Stomach smooth muscle (tissue), 2 donors: ENCODE measurements around the gene CA9.

Source experiments
- H3K27ac ChIP-seq: one replicate; pipeline ENCODE4 v1.7.0; 2013; ENCODE audit warnings: mild to moderate bottlenecking, low read length, inconsistent platforms
- H3K27me3 ChIP-seq, 2 donors: one replicate each; pipeline ENCODE4 v1.7.0; 2013; ENCODE audit warnings: low read length in 2 of 2; ENCODE audit not compliant: insufficient read depth in 2 of 2, control insufficient read depth in 1 of 2
- H3K36me3 ChIP-seq, 2 donors: one replicate each; pipeline ENCODE4 v1.7.0; 2013; ENCODE audit warnings: low read length in 2 of 2; ENCODE audit not compliant: control insufficient read depth in 2 of 2, insufficient read depth in 2 of 2
- H3K4me1 ChIP-seq: one replicate; pipeline ENCODE4 v1.7.0; 2013; ENCODE audit warnings: low read length; ENCODE audit not compliant: control insufficient read depth, insufficient read depth
- H3K4me3 ChIP-seq, 2 donors: one replicate each; pipeline ENCODE4 v1.7.0; 2013; ENCODE audit warnings: low read length in 2 of 2
- H3K9ac ChIP-seq, 2 donors: one replicate each; pipeline ENCODE4 v1.7.0; 2013; ENCODE audit warnings: low read length in 2 of 2, mild to moderate bottlenecking in 1 of 2
- H3K9me3 ChIP-seq, 2 donors: one replicate each; pipeline ENCODE4 v1.7.0; 2013; ENCODE audit warnings: low read length in 2 of 2; ENCODE audit not compliant: control insufficient read depth in 2 of 2
- donor health status: healthy.
- donor health status: Pancreatic carcinoma.

Gene CA9

GRCh38 chr9:35686222-35687203 is 12.8 kb downstream of the CA9 start:
- Histone ChIP-seq H3K27me3 (no peaks in the 10 kb centered on the region), H3K4me3 (peak overlapping the region; percentile 92 to 95), H3K9ac (peak overlapping the region; percentile 99), H3K4me1 (peaks cover 53% of the 10 kb centered on the region), H3K27ac (peak overlapping the region; percentile 100), H3K36me3 (peaks cover 57 to 67% of the 10 kb centered on the region in 2 donors), H3K9me3 (no peaks in the 10 kb centered on the region)

GRCh38 chr9:35687306-35687705 is 13.6 kb downstream of the CA9 start:
- Histone ChIP-seq H3K9ac (peak overlapping the region; percentile 99), H3K4me3 (peak overlapping the region; percentile 92 to 95), H3K9me3 (no peaks in the 10 kb centered on the region), H3K36me3 (peaks cover 50 to 61% of the 10 kb centered on the region in 2 donors), H3K4me1 (peaks cover 52% of the 10 kb centered on the region), H3K27ac (peak overlapping the region; percentile 100), H3K27me3 (no peaks in the 10 kb centered on the region)

- peak overlapping the region; percentile 99 for H3K9ac ChIP-seq
- H3K9me3 ChIP-seq: no peaks in the 10 kb centered on the region
- peak overlapping the region; percentile 92 to 95 for H3K4me3 ChIP-seq
- no peaks in the 10 kb centered on the region for H3K27me3 ChIP-seq
- peaks cover 42 to 54% of the 10 kb centered on the region in 2 donors for H3K36me3 ChIP-seq
- peak overlapping the region; percentile 100 for H3K27ac ChIP-seq
- H3K4me1 ChIP-seq: peaks cover 44% of the 10 kb centered on the region
Measured at GRCh38 chr9:35687972-35688557, 14.3 kb downstream of the CA9 start.

GRCh38 chr9:35688558-35689541 is 15.1 kb downstream of the CA9 start:
- Histone ChIP-seq H3K27ac (peak overlapping the region; percentile 100), H3K4me1 (peaks cover 36% of the 10 kb centered on the region), H3K27me3 (no peaks in the 10 kb centered on the region)

DNA sequence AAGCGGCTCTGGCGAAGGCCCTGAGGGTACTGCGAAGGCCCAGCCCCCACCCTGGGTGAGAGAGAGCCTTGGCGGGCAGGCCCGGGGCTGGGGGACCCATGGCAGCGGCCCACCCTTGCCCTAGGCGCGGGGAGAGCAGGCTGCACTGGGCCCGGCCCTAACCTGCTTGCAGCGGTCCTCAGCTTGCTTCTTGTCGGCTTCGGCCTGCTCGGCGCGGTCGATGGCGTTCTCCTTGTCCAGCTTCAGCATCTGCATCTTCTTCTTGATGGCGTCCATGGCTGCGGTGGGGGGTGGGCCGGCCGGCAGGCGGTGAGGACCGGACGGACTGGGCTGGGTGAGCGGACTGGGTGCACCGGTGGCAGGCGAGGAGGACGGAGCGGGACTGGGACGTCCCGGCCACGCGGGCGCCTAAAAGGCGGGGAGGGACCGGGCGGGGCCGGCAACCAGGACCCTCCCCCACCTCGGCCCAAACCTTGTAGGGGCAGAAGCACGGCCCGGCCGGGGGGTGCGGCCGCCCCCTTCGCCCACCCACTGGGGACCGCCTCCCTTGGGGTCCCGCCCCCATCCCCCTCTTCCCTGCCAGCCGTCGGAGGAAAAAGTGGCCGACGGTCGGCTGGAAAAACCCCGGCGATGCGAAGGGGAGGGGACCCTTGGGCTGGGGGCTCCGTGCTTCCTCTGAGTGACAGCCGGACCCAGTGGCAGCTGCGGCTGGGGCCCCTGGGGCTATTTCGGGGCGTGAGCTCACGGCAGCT is 16.0 kb downstream of the CA9 start, which contains the start of gene TPM2:
TPM2 (minus strand) TSS at position 384 of the 752 bp plus-strand sequence; CDS start at position 276, 108 bp downstream.
- Histone ChIP-seq H3K9ac (peak within 1 kb of the TSS; percentile 99), H3K4me1 (peaks cover 29% of the 10 kb centered on the region), H3K4me3 (peak within 1 kb of the TSS; percentile 92 to 95), H3K27me3 (no peaks in the 10 kb centered on the region), H3K36me3 (peaks cover 28 to 37% of the 10 kb centered on the region in 2 donors), H3K9me3 (no peaks in the 10 kb centered on the region), H3K27ac (peak within 1 kb of the TSS; percentile 100)

More at GRCh38 chr9:35688558-35689541, 15.1 kb downstream of the CA9 start:
- peaks cover 34 to 46% of the 10 kb centered on the region in 2 donors for H3K36me3 ChIP-seq
- H3K9me3 ChIP-seq: no peaks in the 10 kb centered on the region
- H3K4me3 ChIP-seq: peak overlapping the region; percentile 92 to 95
- peak overlapping the region; percentile 99 for H3K9ac ChIP-seq

DNA sequence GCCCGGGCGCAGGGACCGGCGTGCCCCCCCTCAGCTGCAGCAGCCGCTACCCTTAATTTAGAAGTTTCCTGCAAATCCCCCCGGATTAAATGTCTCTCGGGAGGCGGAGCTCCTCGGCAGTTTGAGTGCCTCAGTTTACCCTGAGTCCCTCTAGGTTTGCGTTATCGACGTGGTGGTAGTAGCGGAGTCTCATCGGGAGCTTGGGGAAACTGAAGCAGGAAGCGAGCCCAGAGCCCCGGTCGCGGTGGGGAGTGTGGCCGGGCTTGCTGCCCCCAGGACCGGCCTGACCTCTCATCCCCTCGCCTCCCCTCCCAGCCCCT is 16.5 kb downstream of the CA9 start:
- Histone ChIP-seq H3K9ac (peak overlapping the region; percentile 86 to 99), H3K36me3 (peaks cover 22 to 32% of the 10 kb centered on the region in 2 donors), H3K27me3 (no peaks in the 10 kb centered on the region), H3K4me3 (peak overlapping the region; percentile 77 to 92), H3K4me1 (peaks cover 26% of the 10 kb centered on the region), H3K27ac (peak overlapping the region; percentile 100), H3K9me3 (no peaks in the 10 kb centered on the region)

DNA sequence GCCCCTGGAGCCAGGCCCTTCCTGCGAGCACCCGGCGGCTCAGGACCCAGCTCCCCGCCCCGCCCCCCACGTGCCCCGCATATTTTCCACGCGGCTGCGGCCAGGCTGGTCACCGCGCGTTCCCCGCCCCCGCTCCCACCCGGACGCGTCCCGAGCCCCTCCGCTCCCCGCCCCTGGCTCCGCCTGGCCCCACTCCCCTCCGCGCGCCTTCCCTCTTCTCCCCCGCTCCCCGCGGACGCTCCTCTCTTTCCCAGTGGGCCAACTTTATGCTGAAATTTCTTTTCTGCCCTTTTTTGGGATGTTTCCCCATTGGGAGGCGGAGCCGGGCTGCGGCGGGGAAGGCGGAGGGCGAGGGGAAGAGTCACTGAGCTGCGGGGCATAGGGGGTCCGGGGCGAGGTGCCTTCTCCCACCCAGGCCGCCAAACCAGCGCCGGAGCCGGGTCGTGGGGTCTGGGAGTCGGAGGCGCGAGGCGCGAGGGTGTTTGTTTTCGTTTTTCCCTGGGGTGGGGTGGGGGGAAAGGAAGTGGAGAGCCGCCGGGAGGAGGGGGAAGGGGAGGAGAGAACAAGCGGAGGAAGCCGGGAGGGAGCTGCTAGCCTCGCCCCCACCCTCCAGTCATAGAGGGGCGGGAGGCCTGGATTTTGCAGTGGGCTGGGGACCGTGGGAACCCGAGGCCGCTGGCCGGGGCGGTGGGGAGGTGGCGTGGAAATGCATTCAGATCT is 17.0 kb downstream of the CA9 start:
- Histone ChIP-seq H3K36me3 (peaks cover 18 to 29% of the 10 kb centered on the region in 2 donors), H3K9ac (peak overlapping the region; percentile 98 to 99), H3K9me3 (no peaks in the 10 kb centered on the region), H3K4me1 (peaks cover 22% of the 10 kb centered on the region), H3K27me3 (no peaks in the 10 kb centered on the region), H3K27ac (peak overlapping the region; percentile 100), H3K4me3 (peak overlapping the region; percentile 77 to 92)

DNA sequence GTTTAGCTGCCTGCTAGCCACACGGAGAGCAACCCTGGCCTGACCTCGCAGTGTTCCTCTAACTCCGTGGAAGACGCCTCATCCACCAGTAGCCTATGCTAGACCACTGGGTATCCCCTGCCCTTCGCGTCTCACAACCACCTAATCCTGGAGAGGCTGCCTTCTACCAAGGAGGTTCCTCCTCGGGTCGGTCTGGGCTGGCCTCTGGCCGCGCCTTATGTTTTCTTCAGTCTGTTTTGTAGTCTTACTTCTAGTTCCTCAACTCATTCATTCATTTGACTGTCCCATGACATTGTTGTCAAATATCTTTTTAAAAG is 17.6 kb downstream of the CA9 start:
- H3K9ac ChIP-seq: peak overlapping the region; percentile 98
- peak overlapping the region; percentile 70 to 92 for H3K4me3 ChIP-seq
- no peaks in the 10 kb centered on the region for H3K9me3 ChIP-seq
- peak overlapping the region; percentile 100 for H3K27ac ChIP-seq
- peaks cover 21% of the 10 kb centered on the region for H3K4me1 ChIP-seq
- no peaks in the 10 kb centered on the region for H3K27me3 ChIP-seq
- peaks cover 19 to 30% of the 10 kb centered on the region in 2 donors for H3K36me3 ChIP-seq

DNA sequence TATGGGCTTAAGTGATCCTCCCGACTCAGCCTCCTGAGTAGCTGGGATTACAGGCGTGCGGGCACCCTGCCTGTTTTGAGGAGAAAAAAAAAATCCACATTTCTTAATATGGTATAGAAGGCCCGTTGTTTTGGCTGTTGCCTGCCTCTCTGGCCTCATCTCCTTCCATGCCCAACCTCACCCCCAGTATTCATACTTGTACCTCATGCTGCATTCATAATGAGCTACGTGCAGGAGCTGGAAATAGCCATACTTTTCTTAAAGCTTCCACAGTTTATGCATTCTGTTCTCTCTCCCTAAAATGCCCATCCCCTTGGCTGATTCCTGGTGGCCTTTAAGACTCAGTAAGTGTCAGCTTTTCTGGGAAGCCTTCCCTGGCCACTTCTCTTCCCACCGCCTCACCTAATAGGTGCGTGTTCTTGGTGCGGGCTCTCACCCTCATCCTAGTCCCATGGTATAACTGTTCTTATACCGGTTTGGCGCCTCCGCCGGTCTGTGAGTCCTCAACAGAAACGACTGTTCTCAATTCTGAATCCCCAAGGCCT is 18.1 kb downstream of the CA9 start:
- Histone ChIP-seq H3K9ac (peak overlapping the region; percentile 98), H3K27ac (peak overlapping the region; percentile 100), H3K27me3 (no peaks in the 10 kb centered on the region), H3K4me3 (peak overlapping the region; percentile 70 to 92), H3K4me1 (peaks cover 22% of the 10 kb centered on the region), H3K9me3 (no peaks in the 10 kb centered on the region), H3K36me3 (peaks cover 23 to 30% of the 10 kb centered on the region in 2 donors)
